Measurements from ENCODE around the gene BBS2. TPM values are rescaled to one million over a fixed set of nuclear protein-coding genes. Genes with fewer than 3 reads are reported as not detected.

BBS2 gene
- total RNA-seq, 2 experiments from 2014 or later = 16.1 to 17.6 TPM

DNA sequence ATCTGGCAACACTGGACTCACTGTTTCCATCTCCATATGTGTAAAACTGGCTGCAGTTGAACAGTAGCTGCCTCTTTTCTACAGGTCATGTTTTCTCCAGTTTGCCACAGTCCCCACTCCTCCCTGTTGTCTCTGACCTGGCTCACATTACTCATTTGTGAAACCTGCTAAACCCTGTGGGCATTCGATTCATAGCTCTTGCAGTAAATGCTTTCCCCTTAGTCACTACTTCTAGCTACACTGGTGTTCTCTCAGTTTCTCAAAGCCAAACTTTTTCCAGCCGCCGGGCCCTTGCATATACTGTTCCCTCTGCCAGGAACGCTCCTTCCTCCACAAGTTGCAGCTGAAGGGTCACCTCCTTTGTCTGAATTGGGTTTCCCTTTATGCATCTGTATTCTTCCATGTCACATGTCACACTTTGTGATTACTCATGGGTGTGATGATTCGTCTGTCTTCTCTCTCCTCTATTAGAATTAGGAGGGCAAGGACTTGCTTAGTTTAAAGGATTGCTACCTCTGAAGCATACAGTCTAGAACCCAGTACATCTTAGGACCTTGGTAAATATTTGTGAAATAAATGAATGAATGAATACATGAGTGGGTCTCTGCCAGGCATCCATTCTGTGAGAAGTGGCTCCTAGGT is 30.0 kb upstream of the BBS2 start:
- ATAC-seq = peak; percentile 66
- no peaks in the 10 kb centered on the region for H3K36me3 Mint-ChIP-seq (ENCODE audit: low read depth)
- ChIA-PET CTCF (interaction anchor here (0.5 kb wide), 1 partner anchor 11 kb away, joined by 3 read pairs; no protein-coding TSS in a partner anchor), POLR2A (interaction anchor here (1.3 kb wide), 1 partner anchor 30 kb away, joined by 3 read pairs; the partner anchor contains the start of gene BBS2)
- no peak overlapping the region for H3K4me3 Mint-ChIP-seq
- peaks cover 6% of the 10 kb centered on the region for H3K27me3 Mint-ChIP-seq
- peak; percentile 35 for DNase-seq
- no peak overlapping the region for H3K27ac Mint-ChIP-seq
- TF ChIP-seq, protein P1, sequence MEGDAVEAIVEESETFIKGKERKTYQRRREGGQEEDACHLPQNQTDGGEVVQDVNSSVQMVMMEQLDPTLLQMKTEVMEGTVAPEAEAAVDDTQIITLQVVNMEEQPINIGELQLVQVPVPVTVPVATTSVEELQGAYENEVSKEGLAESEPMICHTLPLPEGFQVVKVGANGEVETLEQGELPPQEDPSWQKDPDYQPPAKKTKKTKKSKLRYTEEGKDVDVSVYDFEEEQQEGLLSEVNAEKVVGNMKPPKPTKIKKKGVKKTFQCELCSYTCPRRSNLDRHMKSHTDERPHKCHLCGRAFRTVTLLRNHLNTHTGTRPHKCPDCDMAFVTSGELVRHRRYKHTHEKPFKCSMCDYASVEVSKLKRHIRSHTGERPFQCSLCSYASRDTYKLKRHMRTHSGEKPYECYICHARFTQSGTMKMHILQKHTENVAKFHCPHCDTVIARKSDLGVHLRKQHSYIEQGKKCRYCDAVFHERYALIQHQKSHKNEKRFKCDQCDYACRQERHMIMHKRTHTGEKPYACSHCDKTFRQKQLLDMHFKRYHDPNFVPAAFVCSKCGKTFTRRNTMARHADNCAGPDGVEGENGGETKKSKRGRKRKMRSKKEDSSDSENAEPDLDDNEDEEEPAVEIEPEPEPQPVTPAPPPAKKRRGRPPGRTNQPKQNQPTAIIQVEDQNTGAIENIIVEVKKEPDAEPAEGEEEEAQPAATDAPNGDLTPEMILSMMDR (IDR thresholded peaks at IDR 0.05) = no peak
- peaks cover 11% of the 10 kb centered on the region for H3K4me1 Mint-ChIP-seq (ENCODE audit: low read depth)
- H3K9me3 Mint-ChIP-seq = no peaks in the 10 kb centered on the region
- intact Hi-C loops (cut with micrococcal nuclease) = no loop called here

DNA sequence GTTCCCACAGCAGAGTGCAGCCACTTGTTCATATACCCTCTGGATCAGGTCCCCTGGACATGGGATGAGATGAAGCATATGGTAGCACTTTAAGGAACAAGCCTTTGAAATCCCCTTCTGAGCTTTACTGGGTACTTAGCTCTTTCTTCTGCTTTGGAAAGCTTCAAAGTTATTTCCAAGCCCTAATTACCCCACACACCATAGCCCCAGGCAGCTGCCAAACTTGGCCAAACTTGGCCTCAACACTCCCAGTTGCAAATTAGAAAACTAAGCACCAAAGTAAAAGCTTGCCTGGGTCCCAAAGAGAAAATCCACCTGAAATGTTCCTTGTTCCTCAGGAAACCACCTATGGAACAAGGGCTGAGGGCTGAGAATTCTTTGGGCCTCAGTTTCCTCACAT is 29.3 kb upstream of the BBS2 start:
- H3K4me3 Mint-ChIP-seq = no peak overlapping the region
- H3K9me3 Mint-ChIP-seq = no peaks in the 10 kb centered on the region
- H3K27ac Mint-ChIP-seq = no peak overlapping the region
- ATAC-seq (no peak), DNase-seq (no peak)
- ChIA-PET POLR2A (interaction anchor here (1.3 kb wide), 1 partner anchor 29 kb away, joined by 3 read pairs; the partner anchor contains the start of gene BBS2), CTCF (interaction anchor here (0.5 kb wide), 1 partner anchor 12 kb away, joined by 3 read pairs; no protein-coding TSS in a partner anchor)
- peaks cover 6% of the 10 kb centered on the region for H3K27me3 Mint-ChIP-seq
- peaks cover 11% of the 10 kb centered on the region for H3K4me1 Mint-ChIP-seq (ENCODE audit: low read depth)
- intact Hi-C loops (cut with micrococcal nuclease) = no loop called here
- H3K36me3 Mint-ChIP-seq (ENCODE audit: low read depth) = no peaks in the 10 kb centered on the region
- TF ChIP-seq, protein P1 (IDR thresholded peaks at IDR 0.05) = no peak

DNA sequence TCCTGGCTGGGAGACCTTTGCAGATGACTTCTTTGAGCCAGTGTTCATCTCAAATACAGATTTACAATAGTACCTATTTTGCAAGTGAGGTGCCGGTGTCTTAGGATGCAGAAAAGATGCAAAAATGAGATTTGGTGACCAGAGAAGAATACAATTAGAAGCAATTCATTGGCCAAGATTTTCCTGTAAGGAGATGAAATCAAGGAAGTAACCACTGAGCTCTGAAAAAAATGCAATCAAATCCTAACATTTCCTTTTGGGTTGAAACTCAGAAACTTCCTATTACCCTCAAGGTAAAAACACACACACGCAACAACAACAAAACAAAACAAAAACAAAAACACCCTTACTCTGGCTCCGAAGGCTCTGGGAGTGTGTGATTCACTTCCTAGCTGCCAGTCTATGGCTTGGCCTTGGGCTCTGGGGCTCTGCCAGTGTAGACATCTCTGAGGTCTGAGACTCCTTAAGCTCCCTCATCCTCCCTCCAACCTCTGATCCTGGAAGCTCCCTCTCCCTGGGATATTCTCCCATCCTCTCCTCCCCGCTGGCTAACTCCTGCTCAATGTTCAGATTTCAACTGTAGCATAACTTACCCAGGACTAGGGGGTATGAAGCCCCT is 28.2 kb upstream of the BBS2 start:
- ATAC-seq (no peak), DNase-seq (no peak)
- intact Hi-C loops (cut with micrococcal nuclease) = no loop called here
- no peaks in the 10 kb centered on the region for H3K9me3 Mint-ChIP-seq
- peaks cover 11% of the 10 kb centered on the region for H3K4me1 Mint-ChIP-seq (ENCODE audit: low read depth)
- ChIA-PET CTCF (interaction anchor here (0.9 to 1.6 kb wide), 2 partner anchors 31 to 34 kb away, joined by 4 read pairs; no protein-coding TSS in a partner anchor), POLR2A (interaction anchor here (0.5 to 1.3 kb wide), 2 partner anchors 28 to 67 kb away, joined by 3 read pairs; partner anchors contain the start of gene BBS2)
- no peaks in the 10 kb centered on the region for H3K36me3 Mint-ChIP-seq (ENCODE audit: low read depth)
- TF ChIP-seq, protein P1 (IDR thresholded peaks at IDR 0.05) = no peak
- no peaks in the 10 kb centered on the region for H3K27me3 Mint-ChIP-seq
- no peak overlapping the region for H3K4me3 Mint-ChIP-seq
- no peak overlapping the region for H3K27ac Mint-ChIP-seq

DNA sequence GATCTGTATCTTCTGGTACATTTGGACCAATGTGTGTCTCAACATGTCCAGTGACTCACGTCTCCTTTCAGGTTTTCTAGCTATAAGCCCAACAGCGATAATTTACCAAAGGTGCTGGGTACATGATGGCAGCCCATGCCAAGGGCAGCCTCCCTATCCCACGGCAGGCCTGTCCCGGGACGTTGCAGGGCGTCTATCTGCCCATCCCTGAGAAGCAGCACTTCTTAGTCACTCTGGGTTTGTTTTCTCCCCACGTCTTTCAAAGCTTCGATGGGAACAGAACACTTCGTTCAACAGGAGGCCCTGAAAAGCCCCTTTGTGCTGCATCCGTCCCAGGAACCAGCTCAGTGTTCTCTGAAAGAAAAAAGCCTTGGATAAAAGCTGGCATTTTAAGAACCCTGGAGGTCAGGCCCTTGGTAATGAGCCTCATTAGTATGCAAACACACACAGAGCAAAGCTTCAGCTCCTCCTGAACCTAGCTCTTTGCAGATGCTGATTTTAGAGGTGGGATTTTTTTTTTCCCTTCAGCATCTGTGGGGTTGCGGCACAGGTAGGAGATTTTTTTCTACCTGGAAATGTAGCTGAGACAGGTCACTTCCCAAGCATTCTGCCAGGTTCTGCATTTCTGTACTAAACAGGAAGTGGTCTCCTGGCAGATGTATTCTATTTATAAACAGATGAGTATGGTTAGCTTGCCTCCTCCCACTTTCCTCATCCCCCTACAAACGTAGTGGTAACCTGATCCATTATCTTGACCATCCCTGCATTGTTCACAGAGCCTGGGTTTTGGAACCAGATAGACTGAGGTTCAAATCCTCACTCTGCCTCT is 27.5 kb upstream of the BBS2 start:
- H3K27ac Mint-ChIP-seq = no peak overlapping the region
- H3K9me3 Mint-ChIP-seq = no peaks in the 10 kb centered on the region
- TF ChIP-seq, protein P1 (IDR thresholded peaks at IDR 0.05) = no peak
- no peak overlapping the region for H3K4me3 Mint-ChIP-seq
- no peak for DNase-seq
- no peak for ATAC-seq
- no peaks in the 10 kb centered on the region for H3K36me3 Mint-ChIP-seq (ENCODE audit: low read depth)
- POLR2A ChIA-PET = no interaction called here
- H3K4me1 Mint-ChIP-seq (ENCODE audit: low read depth) = peaks cover 11% of the 10 kb centered on the region
- intact Hi-C loops (cut with micrococcal nuclease) = no loop called here
- CTCF ChIA-PET = interaction anchor here (0.9 to 1.6 kb wide), 4 partner anchors 18 to 33 kb away, joined by 3 to 4 read pairs (median 4); no protein-coding TSS in a partner anchor
- no peaks in the 10 kb centered on the region for H3K27me3 Mint-ChIP-seq
